ENCODE measurements around the gene HECTD1. TPM values are rescaled to one million over a fixed set of nuclear protein-coding genes. Genes with fewer than 3 reads are reported as not detected.

HECTD1 gene
- total and polyA plus RNA-seq, 9 of the 15 experiments (the other 6 are each of a cell fraction or from before 2014, with no cell fraction given): 27.9 to 111 (median 78.1) TPM

- TF ChIP-seq ZEB2 (IDR thresholded peaks at IDR 0.05): no peak
Measured at GRCh38 chr14:31180299-31181051, 27.1 kb downstream of the HECTD1 start (continued).

DNA sequence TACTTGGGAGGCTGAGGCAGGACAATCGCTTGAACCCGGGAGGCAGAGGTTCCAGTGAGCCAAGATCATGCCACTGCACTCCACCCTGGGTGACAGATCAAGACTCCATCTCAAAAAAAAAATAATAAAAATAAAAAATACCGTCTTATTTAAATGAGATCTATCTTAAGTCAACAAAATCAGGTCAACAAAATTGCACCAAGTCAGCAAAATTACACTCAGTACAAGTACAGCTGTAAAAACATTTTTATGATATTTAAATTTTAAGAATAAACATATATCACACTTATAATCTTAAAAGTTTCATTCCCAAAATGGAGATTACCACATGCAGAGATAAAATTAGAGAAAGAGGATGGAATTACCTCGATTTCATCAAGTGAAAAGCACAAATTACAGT lies 33.2 kb downstream of the HECTD1 start:
- no peak for DNase-seq (ENCODE audit: extremely low read depth in 1 of 4, low spot score in 3 of 4)
- H3K36me3 ChIP-seq (ENCODE audit: control insufficient read depth, insufficient read depth, low read length): peaks cover 72% of the 10 kb centered on the region
- TF ChIP-seq PRDM10 (IDR thresholded peaks at IDR 0.05; ENCODE audit: partially characterized antibody) (no peak), MAFG (tag; conservative IDR thresholded peaks at IDR 0.05) (peak; percentile 67), KAT2B (IDR thresholded peaks at IDR 0.05; ENCODE audit: low read depth, low read length) (no peak), C11orf30 (IDR thresholded peaks at IDR 0.05; ENCODE audit: low read depth) (peak; percentile 62), ZHX1 (conservative IDR thresholded peaks at IDR 0.05; ENCODE audit: low read length) (no peak), MED1 (CRISPR knock-in tag; IDR thresholded peaks at IDR 0.05; ENCODE audit: borderline replicate concordance) (no peak), ELF4 (CRISPR knock-in tag; IDR thresholded peaks at IDR 0.05) (no peak), SAP30 (IDR thresholded peaks at IDR 0.05; ENCODE audit: borderline replicate concordance, insufficient read depth, low read depth, low read length, poor library complexity, severe bottlenecking) (no peak), NCOR1 (IDR thresholded peaks at IDR 0.05) (no peak), HNRNPK (IDR thresholded peaks at IDR 0.05; ENCODE audit: low read depth, low read length, poor library complexity, severe bottlenecking) (no peak), TEAD2 (tag; IDR thresholded peaks at IDR 0.05) (no peak), SMARCA5 (IDR thresholded peaks at IDR 0.05) (no peak), NR4A1 (CRISPR knock-in tag; IDR thresholded peaks at IDR 0.05) (no peak), NR4A1 (tag; IDR thresholded peaks at IDR 0.05) (no peak), ZNF668 (CRISPR knock-in tag; IDR thresholded peaks at IDR 0.05) (no peak)

More for the DNA sequence above, 33.2 kb downstream of the HECTD1 start:
- CTCF ChIA-PET (ENCODE audit: low intra/inter-chr PET ratio): interaction anchor here (0.6 kb wide), 1 partner anchor 53 kb away, joined by 3 read pairs; no protein-coding TSS in a partner anchor
- no peaks in the 10 kb centered on the region; the same call in 2 of the 3 replicates for H3K79me2 ChIP-seq (ENCODE audit: control insufficient read depth, insufficient read depth, low read length)
- POLR2A ChIA-PET: no interaction called here
- no peaks in the 10 kb centered on the region for H3K9me1 ChIP-seq (ENCODE audit: control insufficient read depth, insufficient read depth, low read length)
- H3K9ac ChIP-seq (ENCODE audit: insufficient read depth in 1 of 2, low read depth in 2 of 2, low read length in 2 of 2): no peak overlapping the region
- no peak overlapping the region for H3K4me2 ChIP-seq (ENCODE audit: insufficient read depth, low read length)
- no peak overlapping the region for H3K4me3 ChIP-seq
- ATAC-seq: no peak
- WGBS (ENCODE audit: insufficient coverage, low coverage, missing lambda C conversion rate): 90% methylated on average over 4 of the region's 4 CpGs
- H2AFZ ChIP-seq (ENCODE audit: low read depth, low read length): no peak overlapping the region
- H3K9me3 ChIP-seq (replicated peaks; ENCODE audit: control insufficient read depth, insufficient read depth, low read depth, low read length): no peaks in the 10 kb centered on the region; the same call in 1 of the 2 replicates
- no peaks in the 10 kb centered on the region for H4K20me1 ChIP-seq (replicated peaks; ENCODE audit: control insufficient read depth, insufficient read depth, low read length)
- no peaks in the 10 kb centered on the region for H3K4me1 ChIP-seq (replicated peaks in 1 of 2; ENCODE audit: control insufficient read depth in 2 of 2, insufficient read depth in 2 of 2, low read length in 2 of 2)
- no peak overlapping the region for H3K27ac ChIP-seq (ENCODE audit: extremely low read depth, low read depth, low read length)
- no peak for FAIRE-seq
- H3K27me3 ChIP-seq (ENCODE audit: control insufficient read depth in 2 of 2, insufficient read depth in 2 of 2, low read length in 2 of 2): no peaks in the 10 kb centered on the region
- no TSS peak for BruUV-seq (replicated peaks)
- in situ Hi-C loops (cut with MboI): no loop called here
- intact Hi-C loops (cut with micrococcal nuclease): no loop called here

All from K562 (cell line).